Liver (tissue), 3 donors: ENCODE data around the gene NCDN.

Experiments
- CTCF ChIP-seq: fragments of 150-350 bp; IDR thresholded peaks from 2 replicates; pipeline ENCODE4 v1.5.1; 2017; ENCODE audit warnings: improper control_type of control experiment, low read depth, low read length; ENCODE audit not compliant: missing input control
- HNF4G ChIP-seq: IDR thresholded peaks from 2 replicates; pipeline ENCODE4 v1.6.1; 2016; ENCODE audit warnings: antibody characterized with exemption
- MAX ChIP-seq: IDR thresholded peaks from 2 replicates; pipeline ENCODE4 v1.6.1; 2016; ENCODE audit warnings: antibody characterized with exemption
- RAD21 ChIP-seq, 2 donors: IDR thresholded peaks; 2 replicates each; pipeline ENCODE4 v1.6.1; 2016; ENCODE audit warnings: antibody characterized with exemption in 2 of 2, mild to moderate bottlenecking in 2 of 2
- REST ChIP-seq: IDR thresholded peaks from 2 replicates; pipeline ENCODE4 v1.6.1; 2016; ENCODE audit warnings: antibody characterized with exemption, mild to moderate bottlenecking
- ZBTB33 ChIP-seq: IDR thresholded peaks from 2 replicates; pipeline ENCODE4 v1.6.1; 2016; ENCODE audit warnings: antibody characterized with exemption
- donor health status: healthy.
- donor health status: healthy.

GRCh38 chr1:35587736-35588135 is 30.1 kb downstream of the NCDN start:
- no peak for TF ChIP-seq RAD21 (IDR thresholded peaks at IDR 0.05)
- no peak for TF ChIP-seq CTCF
- no peak for TF ChIP-seq MAX
- no peak for TF ChIP-seq REST
- no peak for TF ChIP-seq ZBTB33
- TF ChIP-seq HNF4G = no peak
